K562 (cell line): ENCODE measurements around the gene FSD1L. TPM values are rescaled to one million over a fixed set of nuclear protein-coding genes. Genes with fewer than 3 reads are reported as not detected.

ENCODE experiments used
- ARID3B ChIP-seq: fragments of 250-450 bp; sonication (Bioruptor Pico); IDR thresholded peaks from 2 replicates; pipeline ENCODE4 v1.4.0; 2020; ENCODE audit warnings: borderline replicate concordance
- BRD9 ChIP-seq: fragments of 450-650 bp; IDR thresholded peaks from 2 replicates; pipeline ENCODE4 v1.6.1; 2018; ENCODE audit warnings: low read depth; ENCODE audit not compliant: partially characterized antibody
- CHD2 ChIP-seq: IDR thresholded peaks from 2 replicates; pipeline ENCODE4 v1.6.1; 2011; ENCODE audit warnings: low read depth, low read length
- HNRNPL ChIP-seq: fragments of 200-400 bp; formaldehyde crosslinking; IDR thresholded peaks from 2 replicates; pipeline ENCODE4 v1.6.1; 2017; ENCODE audit warnings: low read depth, mild to moderate bottlenecking, low read length
- REST ChIP-seq, 2 experiments: fragments of 450-650 bp; formaldehyde crosslinking in 1 of 2; IDR thresholded peaks; 2 replicates each; pipeline versions ENCODE4 v1.4.0 to v1.6.1; 2014 to 2020; ENCODE audit warnings: mild to moderate bottlenecking in 2 of 2, borderline replicate concordance in 1 of 2, low read depth in 1 of 2
- ZNF398 ChIP-seq: fragments of 250-450 bp; sonication (Bioruptor Pico); IDR thresholded peaks from 2 replicates; pipeline ENCODE4 v1.8.0; 2021; ENCODE audit warnings: moderate library complexity, mild to moderate bottlenecking, inconsistent platforms
- ZNF407 ChIP-seq: fragments of 450-650 bp; IDR thresholded peaks from 2 replicates; pipeline ENCODE4 v1.6.1; 2016; ENCODE audit warnings: low read depth
- polyA plus RNA-seq, 8 experiments: library from polyadenylated mRNA; depleted of rRNA in 4 of 8; stranded (reverse) in 5 of 8; unstranded in 3 of 8; fragments of >200 nt; fragmentation: Nextera tagmentation in 2 of 8; fragmentation: Illumina TruSeq in 1 of 8; extraction: Ambion mirVana in 2 of 8; extraction: Trizol in 1 of 8; gene quantifications; 2 replicates each; pipeline versions ENCODE4 v1.2.1 to v1.2.3, GENCODE V29; 2011 to 2014; ENCODE audit warnings: inconsistent platforms in 1 of 8, missing spikeins in 1 of 8
- total RNA-seq, 7 experiments: library from RNA; depleted of rRNA in 6 of 7; stranded (reverse); fragments of >200 nt in 6 of 7; fragmentation: Illumina TruSeq in 2 of 7; extraction: Trizol in 2 of 7; gene quantifications; 2 replicates each; pipeline versions ENCODE4 v1.2.1 to v1.2.3, GENCODE V29; 2011 to 2021; ENCODE audit warnings: low replicate concordance in 1 of 7

Gene FSD1L
- total and polyA plus RNA-seq, 9 of the 15 experiments (the other 6 are each of a cell fraction or from before 2014, with no cell fraction given) = 0.95 to 4.2 (median 2.1) TPM

GRCh38 chr9:105413525-105413924, 34.3 kb upstream of the FSD1L start (continued):
- TF ChIP-seq REST (IDR thresholded peaks at IDR 0.05; ENCODE audit: borderline replicate concordance) = peak; percentile 19; the same call in 1 of the 2 replicates
- TF ChIP-seq REST (CRISPR knock-in tag; IDR thresholded peaks at IDR 0.05; ENCODE audit: low read depth) = no peak
- TF ChIP-seq HNRNPL = no peak
- TF ChIP-seq ZNF398 (CRISPR knock-in tag) = no peak
- no peak for TF ChIP-seq ARID3B (CRISPR knock-in tag)
- TF ChIP-seq ZNF407 = no peak
- no peak for TF ChIP-seq CHD2
- TF ChIP-seq BRD9 = no peak
